HFF-Myc (cell line): ENCODE data around the gene RNU1-3.
"Not testable (repeated sequence)": the region's sequence is repeated elsewhere in the genome, so short reads cannot be mapped to it uniquely, and the experiment has no call there.

ENCODE experiments used
- DNase-seq: peaks from one replicate; pipeline ENCODE4 v3.0.0-alpha.2; 2011; ENCODE audit warnings: low read depth; ENCODE audit errors: extremely low read depth
- H3K4me3 ChIP-seq: replicated peaks from 2 replicates; pipeline ENCODE4 v1.5.1; 2011; ENCODE audit warnings: low read depth, mild to moderate bottlenecking, control low read depth, low read length

The RNU1-3 gene

DNA sequence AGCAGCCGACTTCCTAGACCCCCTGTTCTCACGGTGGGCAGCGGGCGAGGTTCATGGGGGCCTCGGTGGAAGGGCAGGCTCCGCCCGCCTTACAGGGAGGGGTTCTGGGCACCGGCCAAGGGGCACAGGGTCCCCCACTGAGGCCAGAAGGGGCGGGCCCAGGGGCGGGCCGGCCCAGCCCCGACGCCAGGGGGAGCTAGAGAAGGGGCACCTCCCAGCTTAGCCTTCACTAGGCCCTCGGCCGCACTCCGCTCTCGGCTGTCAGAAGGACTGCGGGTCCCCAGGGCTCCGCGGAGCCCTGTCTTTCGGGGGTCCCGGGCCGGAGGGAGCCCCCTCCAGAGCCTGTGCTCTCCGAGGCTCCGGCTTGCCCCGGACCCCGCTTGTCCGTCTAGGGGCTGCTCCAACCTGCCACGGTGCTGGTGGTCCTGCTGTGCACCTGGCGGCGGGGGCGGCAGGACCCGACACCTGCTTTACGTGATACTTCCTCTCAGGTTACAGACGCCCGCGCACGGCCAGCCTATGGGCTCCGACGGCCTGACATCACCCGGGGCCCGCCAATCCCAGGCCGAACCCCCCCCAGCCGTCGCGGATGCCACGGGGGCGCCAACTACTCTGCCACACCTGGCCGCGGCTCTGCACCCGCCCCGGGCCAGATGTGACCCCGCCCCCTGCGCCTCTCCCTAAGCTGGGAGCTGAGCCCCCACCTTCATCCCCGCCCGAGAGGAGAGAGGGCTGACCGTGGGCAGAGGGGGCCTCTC is 33.6 kb upstream of the RNU1-3 start:
- not testable (repeated sequence) for H3K4me3 ChIP-seq, DNase-seq

DNA sequence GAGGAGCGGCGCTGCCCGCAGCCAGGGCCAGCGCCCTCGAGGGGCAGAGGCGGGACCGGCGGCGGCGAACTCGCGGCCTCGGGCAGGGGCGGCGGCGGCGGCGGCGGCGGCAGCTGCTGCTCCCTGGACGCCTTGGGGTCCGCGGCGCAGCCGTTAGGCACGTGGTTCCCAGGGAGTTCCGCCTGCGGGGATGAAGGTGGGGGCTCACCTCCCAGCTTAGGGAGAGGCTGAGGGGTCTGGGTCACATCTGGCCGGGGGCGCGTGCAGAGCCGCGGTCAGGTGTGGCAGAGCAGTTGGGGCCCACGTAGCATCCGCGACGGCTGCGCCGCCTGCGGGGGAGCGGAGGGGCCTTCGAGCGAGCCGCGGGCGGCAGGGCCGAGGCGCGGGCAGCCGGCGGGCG is 32.7 kb upstream of the RNU1-3 start:
- DNase-seq, H3K4me3 ChIP-seq: not testable (repeated sequence)

DNA sequence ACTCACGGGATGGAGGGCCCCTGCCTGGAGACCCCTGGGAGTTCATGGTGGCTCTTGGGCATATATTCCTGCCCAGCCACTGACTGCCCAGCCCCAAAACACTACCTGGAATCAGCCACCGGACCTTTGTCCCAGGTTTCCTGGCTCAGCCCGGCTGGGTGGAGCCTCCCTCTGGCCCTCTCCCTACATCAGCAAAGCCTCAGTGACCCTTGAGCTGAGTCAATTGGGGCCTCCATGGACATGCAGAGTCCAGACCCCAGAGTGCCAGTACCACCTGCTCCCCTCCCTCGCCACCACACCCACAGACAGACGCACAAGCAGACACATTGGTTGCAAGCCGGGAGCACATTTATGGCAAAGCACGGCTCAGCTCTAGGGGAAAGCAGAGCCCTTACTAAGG is 30.4 kb upstream of the RNU1-3 start:
- H3K4me3 ChIP-seq, DNase-seq: not testable (repeated sequence)

DNA sequence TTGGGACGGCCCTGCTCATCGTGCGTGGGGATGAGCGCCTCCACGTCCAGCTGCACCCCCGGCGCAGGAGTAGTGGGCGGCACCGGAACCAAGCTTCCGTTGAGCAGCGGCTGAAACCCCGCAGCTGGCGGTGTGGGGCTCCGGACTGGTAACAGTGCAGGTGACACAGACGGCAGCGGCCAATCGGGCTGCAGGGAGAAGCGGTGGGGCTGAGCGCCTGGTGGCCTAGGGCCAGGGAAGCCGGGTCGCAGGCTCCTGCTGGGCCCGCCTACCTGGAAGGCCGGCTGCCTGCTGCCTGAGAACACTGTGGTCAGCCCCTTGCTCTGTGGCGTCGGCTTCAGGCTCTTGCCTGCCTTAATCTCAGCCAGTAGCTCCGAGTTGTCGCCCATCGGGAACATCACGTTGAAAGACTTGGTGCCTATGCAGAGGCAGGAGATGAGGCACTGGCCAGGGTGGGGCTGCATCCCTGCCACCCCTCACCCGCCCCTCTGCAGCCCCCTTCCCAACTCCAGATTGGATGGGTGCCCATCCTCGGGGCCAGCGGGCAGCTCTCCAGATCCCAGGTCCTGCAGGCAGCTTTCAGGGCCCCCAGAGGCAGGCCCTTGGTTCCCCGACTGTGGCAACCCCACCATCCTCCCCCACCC is 29.9 kb upstream of the RNU1-3 start:
- not testable (repeated sequence) for H3K4me3 ChIP-seq, DNase-seq

DNA sequence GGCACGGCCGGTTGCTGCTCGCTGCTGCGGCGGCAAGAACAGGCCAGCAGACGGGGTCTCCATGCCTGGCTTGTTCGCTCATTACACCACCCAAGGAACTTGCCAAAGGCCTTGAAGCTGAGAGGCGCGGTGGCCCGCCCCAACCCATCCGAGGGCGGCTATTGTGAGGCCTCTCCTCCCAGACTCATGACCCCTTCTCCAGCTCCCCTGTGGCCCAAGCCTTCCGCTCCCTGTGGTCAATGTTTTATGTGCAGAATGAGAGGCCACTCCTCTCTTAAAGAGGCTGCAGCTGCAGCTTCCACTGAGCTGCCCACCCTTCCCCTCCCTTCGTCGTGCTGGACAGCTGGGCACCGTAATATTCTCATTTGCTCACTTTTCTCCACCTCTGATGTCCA is 27.6 kb upstream of the RNU1-3 start:
- not testable (repeated sequence) for DNase-seq, H3K4me3 ChIP-seq

DNA sequence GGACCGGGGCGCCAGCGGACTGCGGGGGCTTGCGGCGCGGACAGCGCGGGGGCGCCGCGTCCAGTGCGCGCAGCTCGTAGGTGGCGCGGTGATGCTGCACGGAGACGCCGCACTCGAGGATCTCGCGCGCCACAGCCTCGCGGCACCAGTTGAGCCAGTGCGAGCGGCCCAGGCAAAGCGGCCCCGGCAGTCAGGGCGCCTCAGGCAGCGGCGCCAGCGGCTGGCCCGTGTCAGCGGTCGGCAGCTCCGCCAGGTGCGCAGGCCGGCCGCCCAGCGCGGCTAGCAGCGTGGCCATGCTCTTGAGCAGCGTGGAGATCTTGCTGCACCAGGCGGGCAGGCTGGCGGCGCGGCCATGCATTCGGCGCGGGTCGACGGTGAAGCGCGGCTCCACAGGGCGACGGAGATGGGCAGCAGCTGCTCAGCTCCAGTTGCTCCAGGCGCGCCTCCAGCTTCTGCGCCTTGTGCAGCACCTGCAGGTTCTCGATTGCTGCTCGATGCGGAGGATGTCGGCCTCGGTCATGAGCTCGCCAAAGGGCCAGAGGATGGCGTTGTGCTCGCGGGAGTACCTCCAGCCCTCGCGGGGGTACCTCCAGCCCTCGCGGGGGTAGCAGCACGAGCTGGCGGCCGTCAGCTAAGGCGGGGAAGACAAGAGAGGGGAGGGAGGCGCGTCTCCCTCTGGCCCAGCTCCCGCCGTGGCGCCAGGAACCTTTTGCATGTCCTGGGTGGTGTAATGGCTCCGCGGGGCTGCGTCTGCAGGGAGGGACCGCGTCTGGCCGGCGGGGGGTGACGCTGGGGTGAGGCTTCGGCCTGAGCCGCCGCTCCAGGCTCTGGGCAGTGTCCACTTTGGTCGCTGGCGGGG is 26.9 kb upstream of the RNU1-3 start:
- not testable (repeated sequence) for H3K4me3 ChIP-seq, DNase-seq

DNA sequence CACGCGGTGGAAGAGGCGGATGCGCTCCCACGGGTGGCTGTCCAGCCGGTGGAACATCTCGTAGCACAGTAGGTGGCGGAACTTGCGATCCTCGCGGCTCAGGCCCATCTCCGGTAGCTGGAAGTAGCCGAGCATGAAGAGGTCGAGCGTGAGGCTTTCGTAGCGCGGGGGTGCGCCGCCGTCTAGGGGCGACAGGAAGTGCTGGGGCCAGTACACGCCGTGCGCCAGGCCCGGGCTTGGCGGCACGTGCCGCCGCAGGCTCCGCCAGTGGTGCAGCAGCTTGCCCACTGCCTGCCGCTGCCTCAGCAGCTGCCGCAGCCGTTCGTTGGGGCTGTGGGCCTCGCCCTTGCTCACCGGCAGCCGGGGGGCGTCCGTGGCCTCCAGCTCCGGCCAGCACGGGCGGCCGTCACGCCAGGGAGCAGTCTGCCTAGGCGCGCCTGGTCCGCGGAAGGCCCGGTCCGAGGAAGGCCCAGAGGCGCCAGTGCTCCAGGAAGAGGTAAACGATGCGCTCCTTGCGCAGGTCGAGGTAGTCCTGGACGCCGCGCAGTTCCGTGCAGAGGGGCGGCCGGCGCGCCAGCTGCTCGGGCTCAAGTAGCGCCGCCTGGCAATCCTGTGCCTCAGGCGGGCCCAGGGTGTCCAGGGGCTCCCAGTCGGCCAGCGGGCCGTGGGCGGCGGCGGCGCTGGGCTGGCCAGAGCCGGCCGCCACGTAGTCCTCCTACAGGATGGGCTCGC is 26.1 kb upstream of the RNU1-3 start:
- DNase-seq, H3K4me3 ChIP-seq: not testable (repeated sequence)

DNA sequence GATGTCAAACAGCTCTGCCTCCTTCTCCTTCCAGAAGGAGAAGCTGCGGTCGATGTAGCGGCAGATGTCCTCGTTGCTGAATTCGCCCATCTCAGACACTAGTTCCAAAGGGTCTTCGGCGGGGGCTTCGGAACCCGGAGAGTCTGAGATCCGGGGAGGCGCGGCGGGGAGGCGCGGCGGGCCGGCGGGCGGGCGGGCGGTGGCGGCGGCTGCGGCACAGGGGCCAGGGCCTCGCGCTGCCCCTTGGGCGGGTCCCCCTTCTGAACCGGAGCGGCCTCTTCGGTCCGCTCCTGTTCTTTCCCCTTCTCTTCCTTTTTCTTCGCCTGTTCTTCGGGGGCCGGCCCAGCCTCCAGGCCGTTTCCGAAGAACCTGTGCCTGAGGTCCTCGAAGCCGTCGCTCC is 25.5 kb upstream of the RNU1-3 start:
- DNase-seq, H3K4me3 ChIP-seq: not testable (repeated sequence)

DNA sequence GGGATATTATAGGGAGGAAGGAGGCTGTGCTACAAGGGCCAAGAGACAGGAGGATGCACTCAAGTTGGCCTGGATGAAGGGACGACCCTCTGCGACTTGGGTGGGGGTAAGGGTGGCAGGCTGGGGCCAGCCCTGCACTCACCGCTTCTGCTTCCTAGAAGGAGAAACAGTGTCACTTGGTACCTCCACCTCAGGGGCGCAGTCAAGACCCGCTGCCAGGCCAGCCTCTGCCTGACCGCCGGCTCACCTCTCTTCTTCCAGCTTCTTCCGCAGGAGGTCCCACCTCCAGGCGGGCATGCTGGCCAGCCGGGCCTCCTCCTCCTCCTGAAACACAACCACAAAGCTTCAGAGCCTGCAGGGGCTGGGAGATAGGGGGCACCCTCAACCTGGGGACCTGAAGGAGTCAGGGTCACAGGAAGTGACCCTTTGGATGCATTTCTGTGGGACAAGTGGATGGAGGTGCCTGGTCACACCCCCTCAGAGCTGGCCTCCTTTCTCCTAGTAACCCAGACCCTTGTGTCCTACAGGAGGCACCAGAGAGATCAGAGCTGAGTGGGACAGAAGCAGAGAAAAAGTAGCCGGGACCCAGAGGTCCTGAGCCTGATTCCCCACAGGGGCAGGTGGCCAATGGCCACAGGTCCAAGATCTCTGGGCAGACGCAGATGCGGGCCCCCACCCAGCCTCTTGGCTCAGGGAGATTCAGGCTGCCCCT is 24.4 kb upstream of the RNU1-3 start:
- not testable (repeated sequence) for DNase-seq, H3K4me3 ChIP-seq

DNA sequence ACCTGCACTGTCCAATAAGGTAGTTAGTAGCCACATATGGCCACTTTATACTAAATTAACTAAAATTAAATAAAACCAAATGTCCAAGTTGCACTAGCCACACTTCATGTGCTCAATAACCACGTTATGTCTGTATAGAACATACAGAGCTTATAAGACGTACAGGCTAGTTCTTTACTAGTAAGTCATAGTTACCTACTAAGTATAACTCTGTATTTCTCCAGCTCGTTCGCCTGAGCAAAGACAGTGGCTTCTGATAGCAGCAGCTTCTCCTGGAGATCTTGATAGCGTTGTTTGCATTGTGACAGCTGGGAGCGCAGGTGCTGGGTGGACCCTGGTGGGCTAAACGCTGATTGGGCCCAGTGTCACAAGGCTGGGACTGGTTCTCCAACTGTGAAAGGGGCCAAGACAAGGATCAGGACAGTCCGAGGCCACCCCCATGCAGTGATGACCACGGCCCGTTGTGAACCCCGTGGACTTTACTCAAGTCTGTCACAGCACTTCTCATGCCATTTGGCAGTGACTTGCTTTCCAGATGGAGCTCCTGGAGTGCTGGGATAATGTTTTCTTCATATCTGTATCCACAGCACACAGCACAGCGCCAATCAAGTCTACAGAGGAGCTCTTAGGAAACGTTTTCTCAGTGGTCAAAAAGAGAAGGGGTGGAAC is 20.5 kb upstream of the RNU1-3 start:
- DNase-seq, H3K4me3 ChIP-seq: not testable (repeated sequence)

DNA sequence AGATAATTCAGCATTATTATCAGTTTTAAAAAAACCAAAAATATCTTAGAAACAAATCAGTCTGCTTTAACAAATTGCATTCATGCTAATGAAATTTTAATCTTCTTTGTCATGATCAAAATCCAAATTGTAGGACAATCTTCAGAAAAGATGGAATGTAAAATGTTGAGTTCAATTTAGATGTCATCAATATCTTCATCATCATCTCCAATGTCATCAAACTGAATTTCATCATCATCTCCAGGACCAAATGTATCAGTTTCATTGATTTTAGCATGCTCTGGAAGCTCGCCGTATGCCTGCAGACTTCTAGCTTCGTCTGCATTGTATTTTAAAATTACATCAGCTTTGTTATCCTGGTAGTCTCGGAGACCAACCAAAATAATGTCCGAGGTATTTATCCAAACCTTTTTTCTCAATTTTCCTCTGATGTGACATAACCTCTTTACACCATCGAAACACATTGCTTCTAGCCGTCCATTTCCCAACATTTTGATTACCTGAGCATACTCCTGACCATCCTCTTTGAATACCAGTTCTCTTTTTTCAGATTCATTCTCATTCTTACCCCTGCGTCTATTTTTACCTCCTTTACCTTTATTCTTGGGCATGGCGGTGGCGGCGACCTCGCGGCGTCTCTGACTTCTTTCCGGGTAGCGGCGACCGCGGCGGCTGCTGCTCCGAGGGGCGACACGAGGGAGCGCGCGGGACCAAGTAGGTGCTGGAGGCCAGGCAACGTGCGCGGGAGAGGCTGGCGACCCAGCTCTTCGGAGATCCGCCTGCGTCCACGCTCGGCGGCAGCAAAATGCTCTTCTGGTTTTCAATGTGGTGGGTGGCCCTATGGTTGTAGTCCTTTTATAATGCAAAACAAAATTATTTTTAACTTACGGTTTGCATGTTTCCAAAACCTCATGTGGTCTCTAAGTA is 19.0 kb upstream of the RNU1-3 start:
- DNase-seq, H3K4me3 ChIP-seq: not testable (repeated sequence)

DNA sequence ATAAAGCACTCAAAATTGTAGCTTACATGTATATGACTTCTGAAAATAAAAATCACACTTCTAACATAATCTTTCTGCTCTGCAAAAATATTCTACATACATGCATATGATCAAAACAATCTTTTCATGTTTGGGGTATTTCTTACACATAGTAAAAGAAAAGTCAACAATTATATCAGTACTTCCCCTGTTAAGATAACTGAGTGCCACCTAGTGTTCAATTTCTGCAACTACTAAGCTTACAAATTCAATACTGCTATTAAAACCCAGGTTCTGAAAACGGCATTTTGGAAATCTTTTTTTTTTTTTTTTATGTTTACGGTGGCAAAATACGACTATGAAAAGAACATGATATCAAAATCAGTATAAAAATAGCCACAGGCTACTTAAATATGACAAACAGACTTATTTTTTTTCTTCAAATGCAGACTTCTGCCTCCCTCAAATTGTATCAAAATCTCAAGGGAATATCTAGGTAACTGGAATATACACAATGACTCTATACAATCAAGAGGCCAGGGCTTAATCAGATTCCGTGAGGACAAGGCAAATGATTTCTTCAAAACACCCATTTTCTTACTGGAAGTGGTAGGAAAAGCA is 18.1 kb upstream of the RNU1-3 start:
- not testable (repeated sequence) for DNase-seq, H3K4me3 ChIP-seq

DNA sequence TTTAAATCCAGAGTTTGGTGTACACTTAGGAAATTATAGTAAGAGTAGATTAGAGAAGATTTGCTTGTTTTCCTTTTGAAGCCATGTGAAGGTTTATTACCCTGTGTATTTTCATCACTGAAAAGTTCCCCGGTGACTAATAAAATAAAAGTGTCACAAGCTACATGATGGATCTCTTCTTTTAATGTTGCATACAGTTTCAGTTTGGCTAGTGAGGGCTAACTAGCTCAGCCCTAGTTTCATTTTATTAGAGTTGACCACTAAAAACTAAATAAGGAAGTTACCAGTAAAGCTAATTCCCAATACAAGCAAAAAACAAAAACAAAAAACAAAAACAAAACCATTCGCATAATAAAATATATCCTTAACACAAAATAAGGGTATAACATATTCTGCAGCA is 17.4 kb upstream of the RNU1-3 start:
- H3K4me3 ChIP-seq, DNase-seq: not testable (repeated sequence)

DNA sequence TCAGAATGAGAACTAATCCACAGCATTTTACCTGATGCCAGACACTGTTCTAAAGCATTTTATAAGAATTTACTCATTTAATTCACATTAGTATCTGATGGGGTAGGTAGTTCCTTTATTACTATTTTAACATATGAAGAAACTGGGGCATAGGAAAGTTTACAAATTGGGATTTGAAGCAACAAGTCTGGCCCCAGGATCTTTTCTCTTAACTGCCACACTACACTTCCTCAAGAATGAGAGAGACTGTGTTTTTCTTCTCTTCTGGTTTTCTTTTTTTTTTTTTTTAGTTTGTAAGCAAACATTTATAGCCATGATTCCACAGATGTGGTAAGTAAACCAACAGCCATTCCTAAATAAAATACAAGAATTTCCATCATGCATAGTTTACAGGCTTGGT is 16.1 kb upstream of the RNU1-3 start:
- not testable (repeated sequence) for DNase-seq, H3K4me3 ChIP-seq

DNA sequence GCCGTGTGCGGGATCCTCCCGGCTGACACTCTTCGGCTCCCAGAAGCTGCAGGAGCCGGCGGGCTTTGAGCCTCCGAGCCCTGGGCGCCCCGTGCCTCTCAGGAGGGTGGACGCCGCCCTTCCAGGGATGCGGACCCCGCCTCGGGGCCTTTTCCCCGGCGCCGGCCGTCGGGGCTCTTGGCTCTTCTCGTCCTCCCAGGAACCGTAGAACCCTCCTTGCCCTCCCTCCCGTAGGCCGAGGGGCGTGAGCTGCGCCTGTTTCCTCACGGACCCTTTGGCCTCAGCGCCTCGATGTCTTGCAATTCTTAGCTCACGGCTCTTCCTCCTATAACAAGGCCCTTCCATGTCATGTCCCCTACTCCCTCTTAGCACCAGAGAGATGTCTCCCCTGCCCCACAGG is 13.6 kb upstream of the RNU1-3 start:
- DNase-seq, H3K4me3 ChIP-seq: not testable (repeated sequence)
